Neural cell (in vitro differentiated cells): ENCODE results near the gene RGP1. TPM values are rescaled to one million over a fixed set of nuclear protein-coding genes. Genes with fewer than 3 reads are reported as not detected.

ENCODE experiments used
- H2AFZ ChIP-seq: fragments of 200-600, 300-800 bp; sonication (generic), shearing (Covaris generic); 2 replicates; pipeline ENCODE4 v1.6.0; 2014; ENCODE audit warnings: low read depth, mild to moderate bottlenecking, antibody characterized with exemption, low read length, moderate library complexity
- H3F3A ChIP-seq: fragments of 200-600 bp; shearing (Covaris generic); 2 replicates; pipeline ENCODE4 v1.6.1; 2016; ENCODE audit warnings: mild to moderate bottlenecking, moderate library complexity, mixed read lengths, antibody characterized with exemption, low read length; ENCODE audit not compliant: insufficient read depth, poor library complexity, severe bottlenecking
- H3K27ac ChIP-seq: fragments of 200-600, 300-800 bp; sonication (generic), shearing (Covaris generic); 2 replicates; pipeline ENCODE4 v1.5.1; 2014; ENCODE audit warnings: mild to moderate bottlenecking, low read length, moderate library complexity
- H3K27me3 ChIP-seq: fragments of 300-800, 200-600 bp; sonication (generic), shearing (Covaris generic); 2 replicates; pipeline ENCODE4 v1.6.0; 2014; ENCODE audit warnings: mild to moderate bottlenecking, low read depth, low read length, moderate library complexity; ENCODE audit not compliant: insufficient read depth
- H3K36me3 ChIP-seq: fragments of 300-800, 200-600 bp; sonication (generic), shearing (Covaris generic); 2 replicates; pipeline ENCODE4 v1.5.1; 2014; ENCODE audit warnings: mild to moderate bottlenecking, antibody characterized with exemption, low read length, moderate library complexity; ENCODE audit not compliant: insufficient read depth
- H3K4me2 ChIP-seq: fragments of 300-800, 200-600 bp; sonication (generic), shearing (Covaris generic); 2 replicates; pipeline ENCODE4 v1.6.0; 2014; ENCODE audit warnings: mild to moderate bottlenecking, low read length
- H3K4me3 ChIP-seq: fragments of 300-800, 200-600 bp; sonication (generic), shearing (Covaris generic); 2 replicates; pipeline ENCODE4 v1.5.1; 2014; ENCODE audit warnings: mild to moderate bottlenecking, low read length, moderate library complexity
- H3K79me2 ChIP-seq: fragments of 200-600 bp; shearing (Covaris generic); replicated peaks from 2 replicates; pipeline ENCODE4 v1.6.0; 2014; ENCODE audit warnings: mild to moderate bottlenecking, low read length, moderate library complexity; ENCODE audit not compliant: insufficient read depth
- H3K9ac ChIP-seq: fragments of 300-800, 200-600 bp; sonication (generic), shearing (Covaris generic); 2 replicates; pipeline ENCODE4 v1.6.1; 2016; ENCODE audit warnings: mild to moderate bottlenecking, low read length, mixed read lengths
- H3K9me2 ChIP-seq: fragments of 200-600 bp; shearing (Covaris generic); 2 replicates; pipeline ENCODE4 v1.6.1; 2016; ENCODE audit warnings: mild to moderate bottlenecking, low read length, mixed read lengths; ENCODE audit not compliant: insufficient read depth
- H3K9me3 ChIP-seq: fragments of 200-600, 300-800 bp; sonication (generic), shearing (Covaris generic); 2 replicates; pipeline ENCODE4 v1.6.1; 2016; ENCODE audit warnings: mild to moderate bottlenecking, mixed run types, low read length, moderate library complexity, mixed read lengths
- H4K20me1 ChIP-seq: fragments of 200-600 bp; shearing (Covaris generic); 2 replicates; pipeline ENCODE4 v1.6.1; 2016; ENCODE audit warnings: mild to moderate bottlenecking, mixed run types; ENCODE audit not compliant: insufficient read depth
- CTCF ChIP-seq: fragments of 450-650 bp; IDR thresholded peaks from 2 replicates; pipeline ENCODE4 v1.5.1; 2014; ENCODE audit warnings: antibody characterized with exemption, mild to moderate bottlenecking, moderate library complexity; ENCODE audit not compliant: poor library complexity, severe bottlenecking
- EP300 ChIP-seq: fragments of 450-650 bp; conservative IDR thresholded peaks from 2 replicates; pipeline ENCODE4 v1.6.1; 2014; ENCODE audit warnings: antibody characterized with exemption, mild to moderate bottlenecking, moderate library complexity; ENCODE audit not compliant: poor library complexity, severe bottlenecking
- EZH2 ChIP-seq: fragments of 200-600, 300-800 bp; shearing (Covaris generic), sonication (generic); IDR thresholded peaks from 2 replicates; pipeline ENCODE4 v1.6.1; 2014; ENCODE audit warnings: antibody characterized with exemption, low read length, borderline replicate concordance, mild to moderate bottlenecking; ENCODE audit not compliant: insufficient read depth, poor library complexity, severe bottlenecking
- MXI1 ChIP-seq: fragments of 450-650 bp; conservative IDR thresholded peaks from 2 replicates; pipeline ENCODE4 v1.6.1; 2014; ENCODE audit warnings: antibody characterized with exemption, mild to moderate bottlenecking; ENCODE audit not compliant: poor library complexity, severe bottlenecking
- POLR2AphosphoS5 ChIP-seq: IDR thresholded peaks from 2 replicates; pipeline ENCODE4 v1.6.1; 2012
- RAD21 ChIP-seq: fragments of 450-650 bp; conservative IDR thresholded peaks from 2 replicates; pipeline ENCODE4 v1.6.1; 2014; ENCODE audit warnings: antibody characterized with exemption, mild to moderate bottlenecking, moderate library complexity
- SMC3 ChIP-seq: fragments of 450-650 bp; conservative IDR thresholded peaks from 2 replicates; pipeline ENCODE4 v1.6.1; 2014; ENCODE audit warnings: antibody characterized with exemption, mild to moderate bottlenecking, moderate library complexity; ENCODE audit not compliant: poor library complexity
- TAF1 ChIP-seq: IDR thresholded peaks from 2 replicates; pipeline ENCODE4 v1.6.1; 2012; ENCODE audit warnings: low read depth
- polyA plus RNA-seq: library from polyadenylated mRNA; depleted of rRNA; stranded (reverse); fragments of >200 nt; gene quantifications from 2 replicates; pipeline ENCODE4 v1.2.3, GENCODE V29; 2014
- TF ChIP-seq, protein P1 (sequence below): IDR thresholded peaks from 2 replicates; pipeline ENCODE4 v1.6.1; 2012; ENCODE audit warnings: borderline replicate concordance

The RGP1 gene
- polyA plus RNA-seq, 1 donor from 2014 or later = 8.1 TPM

- no peaks in the 10 kb centered on the region for H3K27me3 ChIP-seq
- H3K4me2 ChIP-seq = no peak overlapping the region
- H2AFZ ChIP-seq = no peak overlapping the region
- TF ChIP-seq EZH2 = no peak
- no peak for TF ChIP-seq RAD21
- TF ChIP-seq EP300 = no peak
- TF ChIP-seq SMC3 = no peak
- TF ChIP-seq CTCF = no peak
- no peak for TF ChIP-seq MXI1
- TF ChIP-seq POLR2AphosphoS5 = no peak
- TF ChIP-seq TAF1 = no peak
- TF ChIP-seq, protein P1, sequence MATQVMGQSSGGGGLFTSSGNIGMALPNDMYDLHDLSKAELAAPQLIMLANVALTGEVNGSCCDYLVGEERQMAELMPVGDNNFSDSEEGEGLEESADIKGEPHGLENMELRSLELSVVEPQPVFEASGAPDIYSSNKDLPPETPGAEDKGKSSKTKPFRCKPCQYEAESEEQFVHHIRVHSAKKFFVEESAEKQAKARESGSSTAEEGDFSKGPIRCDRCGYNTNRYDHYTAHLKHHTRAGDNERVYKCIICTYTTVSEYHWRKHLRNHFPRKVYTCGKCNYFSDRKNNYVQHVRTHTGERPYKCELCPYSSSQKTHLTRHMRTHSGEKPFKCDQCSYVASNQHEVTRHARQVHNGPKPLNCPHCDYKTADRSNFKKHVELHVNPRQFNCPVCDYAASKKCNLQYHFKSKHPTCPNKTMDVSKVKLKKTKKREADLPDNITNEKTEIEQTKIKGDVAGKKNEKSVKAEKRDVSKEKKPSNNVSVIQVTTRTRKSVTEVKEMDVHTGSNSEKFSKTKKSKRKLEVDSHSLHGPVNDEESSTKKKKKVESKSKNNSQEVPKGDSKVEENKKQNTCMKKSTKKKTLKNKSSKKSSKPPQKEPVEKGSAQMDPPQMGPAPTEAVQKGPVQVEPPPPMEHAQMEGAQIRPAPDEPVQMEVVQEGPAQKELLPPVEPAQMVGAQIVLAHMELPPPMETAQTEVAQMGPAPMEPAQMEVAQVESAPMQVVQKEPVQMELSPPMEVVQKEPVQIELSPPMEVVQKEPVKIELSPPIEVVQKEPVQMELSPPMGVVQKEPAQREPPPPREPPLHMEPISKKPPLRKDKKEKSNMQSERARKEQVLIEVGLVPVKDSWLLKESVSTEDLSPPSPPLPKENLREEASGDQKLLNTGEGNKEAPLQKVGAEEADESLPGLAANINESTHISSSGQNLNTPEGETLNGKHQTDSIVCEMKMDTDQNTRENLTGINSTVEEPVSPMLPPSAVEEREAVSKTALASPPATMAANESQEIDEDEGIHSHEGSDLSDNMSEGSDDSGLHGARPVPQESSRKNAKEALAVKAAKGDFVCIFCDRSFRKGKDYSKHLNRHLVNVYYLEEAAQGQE = no peak
- H3K4me3 ChIP-seq = no peak overlapping the region
- H3K27ac ChIP-seq = no peak overlapping the region
- H3K36me3 ChIP-seq = no peaks in the 10 kb centered on the region
- H4K20me1 ChIP-seq = no peaks in the 10 kb centered on the region
- no peaks in the 10 kb centered on the region for H3F3A ChIP-seq
- peaks cover 31% of the 10 kb centered on the region for H3K79me2 ChIP-seq
- H3K9me2 ChIP-seq = no peaks in the 10 kb centered on the region
- no peaks in the 10 kb centered on the region for H3K9me3 ChIP-seq
- H3K9ac ChIP-seq = no peak overlapping the region
These were observed 21.4 kb upstream of the RGP1 start for GRCh38 chr9:35727676-35728040.

- no peak overlapping the region for H3K4me3 ChIP-seq
- no peak overlapping the region for H3K9ac ChIP-seq
- H3K36me3 ChIP-seq = no peaks in the 10 kb centered on the region
These were observed 20.8 kb upstream of the RGP1 start for GRCh38 chr9:35728041-35728971.

More at GRCh38 chr9:35728041-35728971, 20.8 kb upstream of the RGP1 start:
- Histone ChIP-seq H3K27ac (no peak overlapping the region), H3K9me2 (no peaks in the 10 kb centered on the region), H3K79me2 (peaks cover 31% of the 10 kb centered on the region), H3K27me3 (no peaks in the 10 kb centered on the region), H3K9me3 (no peaks in the 10 kb centered on the region), H3F3A (no peaks in the 10 kb centered on the region), H4K20me1 (no peaks in the 10 kb centered on the region), H3K4me2 (no peak overlapping the region), H2AFZ (no peak overlapping the region)
- TF ChIP-seq RAD21 = no peak
- TF ChIP-seq CTCF = no peak
- no peak for TF ChIP-seq EP300
- TF ChIP-seq TAF1 = no peak
